Body of pancreas (tissue), 4 donors: Measurements from ENCODE around the gene SERINC2. TPM values are rescaled to one million over a fixed set of nuclear protein-coding genes. Genes with fewer than 3 reads are reported as not detected.
A peak's percentile ranks its signal among the peaks of the same experiment; 100 is the strongest.

Experiments used
- ATAC-seq: fragments of 150-250 bp; one replicate; pipeline ENCODE4 v1.9.1; 2016
- DNase-seq, 4 donors: peaks; one replicate each; pipeline ENCODE4 v3.0.0-alpha.2; 2019
- H3K27ac ChIP-seq, 4 donors: fragments of 200-600 bp; sonication (generic); 1 replicate in 3 of 4; 2 replicates in 1 of 4; pipeline versions ENCODE4 v1.5.1 to v1.6.1; 2016 to 2019; ENCODE audit warnings: mild to moderate bottlenecking in 1 of 4, mixed read lengths in 1 of 4, moderate library complexity in 1 of 4
- H3K27me3 ChIP-seq, 2 donors: fragments of 200-600 bp; sonication (generic); one replicate each; pipeline ENCODE4 v1.6.0; 2016; ENCODE audit warnings: mild to moderate bottlenecking in 1 of 2
- H3K36me3 ChIP-seq, 2 donors: fragments of 200-600 bp; sonication (generic); replicated peaks in 1 of 2; 2 replicates each; pipeline ENCODE4 v1.5.1; 2016; ENCODE audit warnings: low read depth in 2 of 2; ENCODE audit not compliant: insufficient read depth in 1 of 2
- H3K4me1 ChIP-seq: fragments of 200-600 bp; sonication (generic); one replicate; pipeline ENCODE4 v1.6.0; 2016
- H3K4me3 ChIP-seq, 2 donors: fragments of 200-600 bp; sonication (generic); 1 replicate in 1 of 2; 2 replicates in 1 of 2; pipeline ENCODE4 v1.5.1; 2016 to 2019
- H3K9me3 ChIP-seq, 3 donors: fragments of 200-600 bp; sonication (generic); 1 replicate in 2 of 3; 2 replicates in 1 of 3; pipeline ENCODE4 v1.5.1; 2016
- CTCF ChIP-seq, 7 experiments: fragments of 450-650 bp in 4 of 7; fragments of 200-600 bp in 3 of 7; sonication (generic) in 3 of 7; IDR thresholded peaks; one replicate each; pipeline ENCODE4 v1.5.1; 2016 to 2019; ENCODE audit warnings: antibody characterized with exemption in 7 of 7
- POLR2A ChIP-seq, 3 donors: fragments of 450-650 bp; IDR thresholded peaks; one replicate each; pipeline ENCODE4 v1.6.1; 2016; ENCODE audit warnings: antibody characterized with exemption in 3 of 3, mild to moderate bottlenecking in 2 of 3
- WGBS, 2 donors: methylation state at CpG; one replicate each; pipeline ENCODE4 v1.1.5; 2017; 5-methylcytosine and 5-hydroxymethylcytosine counted together
- intact Hi-C: fragments of 100-400 bp; cut with DNase I; formaldehyde crosslinking; loops from one replicate; pipeline ENCODE4 v1.15.1; 2023
- total RNA-seq, 2 donors: library from RNA; depleted of rRNA; stranded (reverse); fragments of >200 nt; gene quantifications; one replicate each; pipeline ENCODE4 v1.1.0, GENCODE V29; 2016

SERINC2 gene
- total RNA-seq, 2 donors from 2014 or later: 14.5 to 41.2 TPM

- TF ChIP-seq CTCF (IDR thresholded peaks at IDR 0.05) (no peak), POLR2A (IDR thresholded peaks at IDR 0.05) (no peak)
- DNase-seq (no peak), ATAC-seq (no peak)
- H3K36me3 ChIP-seq: no peaks in the 10 kb centered on the region
- no peak overlapping the region for H3K27ac ChIP-seq
- H3K27me3 ChIP-seq: no peaks in the 10 kb centered on the region
- no peaks in the 10 kb centered on the region for H3K9me3 ChIP-seq
- WGBS, 2 donors: 69 to 77% methylated on average over 4 of the region's 4 CpGs
- intact Hi-C loops: no loop called here
- peaks cover 20% of the 10 kb centered on the region for H3K4me1 ChIP-seq
- H3K4me3 ChIP-seq: no peak overlapping the region
Measured at GRCh38 chr1:31410871-31411270, 2.1 kb upstream of the SERINC2 start.

- Histone ChIP-seq H3K4me1 (peaks cover 20% of the 10 kb centered on the region), H3K9me3 (no peaks in the 10 kb centered on the region), H3K4me3 (no peak overlapping the region), H3K36me3 (no peaks in the 10 kb centered on the region), H3K27me3 (no peaks in the 10 kb centered on the region), H3K27ac (no peak overlapping the region)
- intact Hi-C loops: no loop called here
- DNase-seq: no peak
- no peak for ATAC-seq
- TF ChIP-seq POLR2A (IDR thresholded peaks at IDR 0.05) (no peak), CTCF (IDR thresholded peaks at IDR 0.05) (no peak)
- 20 to 45% methylated on average over 2 of the region's 2 CpGs for WGBS, 2 donors
Measured at GRCh38 chr1:31412205-31412604, 808 bp upstream of the SERINC2 start.

GRCh38 chr1:31413405-31414001 lies 490 bp downstream of the SERINC2 start:
- TF ChIP-seq POLR2A (IDR thresholded peaks at IDR 0.05): peak in 1 of 3 donors; percentile 41
- no peak for TF ChIP-seq CTCF (IDR thresholded peaks at IDR 0.05)
- Histone ChIP-seq H3K4me3 (peak overlapping the region; percentile 49 to 69), H3K4me1 (peaks cover 20% of the 10 kb centered on the region), H3K36me3 (no peaks in the 10 kb centered on the region), H3K27me3 (no peaks in the 10 kb centered on the region), H3K27ac (peak overlapping the region; percentile 18 to 91 (median 79)), H3K9me3 (no peaks in the 10 kb centered on the region)
- intact Hi-C loops: no loop called here
- ATAC-seq (peak; percentile 72), DNase-seq (peak; percentile 74 to 90 (median 85))
- WGBS, 2 donors: 0 to 1% methylated on average over 10 to 54 of the region's 54 CpGs

- DNase-seq (no peak), ATAC-seq (no peak)
- Histone ChIP-seq H3K27me3 (no peaks in the 10 kb centered on the region), H3K36me3 (no peaks in the 10 kb centered on the region), H3K27ac (peak overlapping the region in 3 of 4 donors; percentile 78 to 91 (median 80)), H3K4me1 (peaks cover 20% of the 10 kb centered on the region), H3K4me3 (no peak overlapping the region), H3K9me3 (no peaks in the 10 kb centered on the region)
- 87 to 93% methylated on average over 3 to 4 of the region's 4 CpGs for WGBS, 2 donors
- TF ChIP-seq POLR2A (IDR thresholded peaks at IDR 0.05) (no peak), CTCF (IDR thresholded peaks at IDR 0.05) (no peak)
- intact Hi-C loops: no loop called here
Measured at GRCh38 chr1:31414980-31415370, 2.0 kb downstream of the SERINC2 start.

GRCh38 chr1:31415658-31416057 lies 2.6 kb downstream of the SERINC2 start:
- TF ChIP-seq CTCF (IDR thresholded peaks at IDR 0.05): no peak
- TF ChIP-seq POLR2A (IDR thresholded peaks at IDR 0.05): no peak
- 95% methylated on average over 2 of the region's 2 CpGs; no CpG with 5 or more reads in 1 of the 2 donors for WGBS, 2 donors
- intact Hi-C loops: no loop called here

More at GRCh38 chr1:31415658-31416057, 2.6 kb downstream of the SERINC2 start:
- DNase-seq (no peak), ATAC-seq (no peak)
- peaks cover 20% of the 10 kb centered on the region for H3K4me1 ChIP-seq
- H3K4me3 ChIP-seq: no peak overlapping the region
- peak overlapping the region in 2 of 4 donors; percentile 37 to 80 for H3K27ac ChIP-seq
- no peaks in the 10 kb centered on the region for H3K36me3 ChIP-seq
- H3K27me3 ChIP-seq: no peaks in the 10 kb centered on the region
- H3K9me3 ChIP-seq: no peaks in the 10 kb centered on the region
